GM19099 (cell line): ENCODE results near the gene NDUFB11.

Source experiments
- POLR2A ChIP-seq: IDR thresholded peaks from 3 replicates; pipeline ENCODE4 v1.6.1; 2011; ENCODE audit warnings: low read depth; ENCODE audit not compliant: insufficient read length; ENCODE audit errors: extremely low read depth

Gene NDUFB11

DNA sequence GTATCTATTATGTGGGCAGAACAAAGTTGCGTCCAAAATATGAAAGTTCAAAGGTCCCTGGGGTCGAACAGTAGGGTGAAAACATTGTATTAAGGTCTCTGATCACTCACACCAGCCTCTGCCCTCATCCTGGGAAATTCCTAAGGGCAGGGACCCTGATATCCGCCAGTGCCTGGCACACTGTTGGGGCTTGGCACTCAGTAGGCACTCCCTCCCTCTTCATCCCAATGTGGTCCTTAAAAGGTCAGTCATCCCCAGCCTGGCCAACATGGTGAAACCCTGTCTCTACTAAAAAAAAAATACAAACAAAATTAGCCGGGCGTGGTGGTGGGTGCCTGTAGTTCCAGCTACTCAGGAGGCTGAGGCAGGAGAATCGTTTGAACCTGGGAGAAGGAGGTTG is 6.3 kb downstream of the NDUFB11 start:
- no peak for TF ChIP-seq POLR2A

DNA sequence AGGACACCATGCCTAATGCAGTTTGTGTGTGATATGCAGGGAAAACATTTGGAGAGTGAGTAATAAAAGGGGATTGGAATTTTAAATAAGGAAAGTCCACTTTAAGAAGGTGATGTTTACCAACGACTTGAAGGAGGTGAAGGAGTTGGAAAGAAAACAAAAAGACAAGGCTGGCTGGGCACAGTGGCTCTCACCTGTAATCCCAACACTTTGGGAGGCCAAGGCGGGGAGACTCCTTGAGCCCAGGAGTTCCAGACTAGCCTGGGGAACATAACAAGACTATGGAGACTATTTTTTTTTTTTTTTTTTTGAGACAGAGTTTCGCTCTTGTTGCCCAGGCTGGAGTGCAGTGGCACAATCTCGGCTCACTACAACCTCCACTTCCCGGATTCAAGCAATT is 11.0 kb downstream of the NDUFB11 start:
- TF ChIP-seq POLR2A, result no peak

DNA sequence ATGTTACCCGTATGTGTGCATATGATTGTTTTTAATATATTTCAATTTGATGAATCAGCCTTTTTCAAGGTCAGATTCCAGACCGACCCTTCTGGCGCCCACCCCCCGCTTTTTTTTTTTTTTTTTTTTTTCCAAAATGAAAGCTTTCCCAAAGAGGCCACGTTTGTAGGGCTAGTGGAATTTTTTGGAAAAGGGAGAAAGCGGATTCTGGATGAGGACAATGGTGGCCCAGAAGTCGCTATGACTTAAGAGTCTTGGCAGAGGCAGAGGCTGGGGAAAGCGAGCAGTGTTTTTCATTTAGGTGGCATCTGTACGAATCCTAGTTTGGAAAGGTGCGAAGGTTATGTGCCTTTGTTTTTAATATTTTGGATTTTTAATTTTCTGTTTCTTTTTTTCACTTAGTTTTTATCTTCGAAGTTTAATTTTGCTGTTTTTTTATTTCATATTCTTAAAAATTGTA is 14.6 kb downstream of the NDUFB11 start:
- TF ChIP-seq POLR2A, result no peak

DNA sequence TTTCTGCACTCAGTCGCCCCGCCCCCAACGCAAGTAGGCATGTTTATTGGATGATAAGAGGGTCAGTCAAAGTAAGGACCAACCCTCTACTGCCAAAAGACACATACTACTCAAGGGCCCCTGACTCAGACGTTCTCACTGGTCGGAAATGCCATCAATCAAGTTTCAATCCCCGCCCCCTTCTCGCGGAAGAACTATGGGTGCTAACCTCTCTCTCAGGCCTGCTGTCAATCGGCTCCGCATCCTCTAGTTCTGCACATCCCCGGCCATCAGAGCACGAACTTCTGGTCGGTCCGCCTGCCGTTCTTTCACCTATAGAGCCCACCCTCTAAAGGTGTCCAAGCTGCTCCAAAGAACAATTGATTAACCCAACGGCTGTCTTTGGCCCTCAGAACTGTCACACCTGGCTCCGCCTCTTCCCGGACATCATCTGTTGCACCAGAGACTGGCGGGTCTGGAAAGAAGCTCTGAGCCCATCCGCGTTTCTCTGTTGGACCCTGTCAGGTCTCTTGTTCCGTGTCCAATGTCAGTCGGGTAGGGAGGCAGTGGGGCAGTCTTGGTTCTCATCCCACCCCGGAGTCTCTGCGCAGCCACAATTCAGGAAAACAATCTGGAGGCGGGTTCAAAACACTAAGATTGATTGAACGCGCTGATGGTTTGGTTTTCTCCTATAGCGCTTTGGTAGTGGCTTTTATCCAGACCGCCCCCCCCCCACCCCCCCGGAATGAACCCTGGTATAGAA is 15.2 kb downstream of the NDUFB11 start:
- peak; percentile 54 for TF ChIP-seq POLR2A

DNA sequence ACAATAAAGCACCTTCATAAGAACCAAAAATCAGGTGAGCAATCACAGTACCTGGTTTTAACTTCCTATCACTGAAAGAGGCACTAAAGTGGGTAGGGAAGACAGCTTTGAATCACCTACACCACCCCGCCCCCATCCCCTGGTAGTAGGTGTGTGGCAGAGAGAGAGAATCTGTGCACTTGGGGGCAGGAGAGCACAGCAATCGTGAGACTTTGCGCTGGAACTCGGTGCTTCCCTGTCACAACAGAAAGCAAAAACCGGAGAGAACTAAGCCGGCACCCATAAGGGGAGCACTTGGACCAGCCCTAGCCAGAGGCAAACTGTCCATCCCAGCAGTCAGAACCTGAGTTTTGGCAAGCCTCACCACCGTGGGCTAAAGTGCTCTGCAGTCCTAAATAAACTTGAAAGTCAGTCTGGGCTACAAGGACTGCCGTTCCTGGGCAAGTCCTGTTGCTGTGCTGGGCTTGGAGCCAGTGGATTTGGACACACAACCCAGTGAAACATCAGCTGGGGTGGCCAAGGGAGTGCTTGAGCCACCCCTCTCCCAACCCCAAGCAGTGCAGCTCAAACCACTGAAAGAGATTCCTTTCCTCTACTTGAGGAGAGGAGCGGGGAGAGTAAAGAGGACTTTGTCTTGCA is 32.1 kb downstream of the NDUFB11 start:
- TF ChIP-seq POLR2A, result no peak

DNA sequence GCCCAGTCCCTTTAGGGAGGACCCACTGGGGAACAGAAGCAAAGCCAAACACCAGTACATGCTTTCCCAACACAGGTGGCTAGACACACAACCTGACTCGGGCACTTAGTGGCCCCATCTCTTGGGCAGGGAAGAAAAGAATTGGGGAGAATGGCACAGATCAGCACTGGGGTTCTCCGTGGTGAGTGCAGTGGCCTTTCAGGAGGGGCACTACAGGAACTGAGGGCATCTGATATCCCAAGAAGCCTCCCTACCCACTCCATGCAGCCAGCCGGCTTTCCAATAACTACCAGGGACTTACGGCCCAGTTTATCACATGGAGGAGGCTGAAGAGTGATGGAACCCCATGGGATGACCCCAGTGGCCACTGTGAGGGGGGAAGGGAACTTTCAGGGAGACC is 43.3 kb downstream of the NDUFB11 start:
- TF ChIP-seq POLR2A, result no peak

DNA sequence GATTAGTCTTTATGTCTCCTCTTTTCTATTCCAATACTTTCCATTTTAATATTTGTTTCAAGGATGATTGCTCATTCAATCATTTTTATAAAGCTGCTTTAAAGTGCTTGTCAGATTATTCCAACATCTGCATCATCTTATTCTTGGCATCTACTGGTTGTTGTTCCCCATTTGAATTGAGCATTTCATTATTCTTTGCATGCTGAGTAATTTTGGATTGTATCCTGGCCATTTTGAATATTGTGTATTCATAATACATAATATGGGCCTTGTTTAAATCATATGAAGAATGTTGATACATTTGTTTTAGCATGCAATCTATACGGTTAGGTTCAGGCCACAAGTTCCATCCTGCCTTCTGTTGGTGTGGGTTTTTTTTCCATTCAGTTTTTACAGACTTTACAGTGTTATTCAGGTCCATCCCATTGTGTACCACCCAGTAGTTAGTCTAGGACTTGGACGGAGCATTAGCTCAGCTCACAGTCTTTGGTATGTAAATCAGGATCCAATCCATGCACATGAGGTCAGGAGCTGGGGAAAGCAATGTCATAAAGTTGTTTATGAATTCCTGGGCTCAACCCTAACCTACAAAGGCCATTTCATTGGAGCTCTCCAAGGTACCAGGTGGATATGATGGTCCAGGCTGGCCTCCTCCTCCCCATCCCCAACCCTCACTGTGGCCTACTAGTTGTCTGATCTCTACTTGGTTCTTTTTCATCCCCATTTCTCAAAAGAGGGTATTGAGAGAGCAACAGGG is 46.0 kb downstream of the NDUFB11 start:
- TF ChIP-seq POLR2A, result no peak

DNA sequence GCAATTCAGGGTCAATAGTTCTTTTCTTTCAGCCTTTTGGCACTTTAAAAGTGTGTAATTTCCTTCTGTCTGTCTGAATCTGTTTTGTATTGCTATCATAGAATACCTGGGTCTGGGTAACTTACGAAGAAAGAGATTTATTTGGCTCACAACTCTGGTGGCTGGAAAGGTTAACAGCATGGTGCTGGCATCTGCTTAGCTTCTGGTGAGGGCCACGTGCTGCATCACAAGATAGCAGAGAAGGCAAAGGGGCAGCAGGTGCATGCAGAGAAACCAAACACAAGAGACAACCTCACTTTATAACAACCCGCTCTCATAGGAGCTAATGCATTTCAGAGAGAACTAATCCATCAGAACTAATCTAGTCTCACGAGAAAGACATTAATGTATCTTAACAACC is 47.5 kb downstream of the NDUFB11 start:
- TF ChIP-seq POLR2A, result no peak

DNA sequence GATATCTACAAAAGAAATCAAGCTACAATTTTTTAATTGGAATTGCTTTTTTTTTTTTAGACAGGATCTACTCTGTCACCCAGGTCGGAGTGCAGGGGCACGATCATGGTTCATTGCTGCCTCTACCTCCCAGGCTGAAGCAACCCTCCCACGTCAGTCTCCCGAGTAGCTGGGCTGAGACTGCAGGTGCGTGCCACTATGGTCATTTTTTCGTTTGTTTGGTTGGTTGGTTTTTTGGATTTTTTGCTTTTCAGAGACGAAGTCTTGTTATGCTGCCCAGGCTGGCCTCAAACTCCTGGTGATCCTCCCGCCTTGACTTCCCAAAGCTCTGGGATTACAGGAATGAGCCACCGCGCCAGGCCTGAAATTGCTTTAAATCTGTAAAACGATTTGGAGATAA is 50.6 kb downstream of the NDUFB11 start:
- no peak for TF ChIP-seq POLR2A

DNA sequence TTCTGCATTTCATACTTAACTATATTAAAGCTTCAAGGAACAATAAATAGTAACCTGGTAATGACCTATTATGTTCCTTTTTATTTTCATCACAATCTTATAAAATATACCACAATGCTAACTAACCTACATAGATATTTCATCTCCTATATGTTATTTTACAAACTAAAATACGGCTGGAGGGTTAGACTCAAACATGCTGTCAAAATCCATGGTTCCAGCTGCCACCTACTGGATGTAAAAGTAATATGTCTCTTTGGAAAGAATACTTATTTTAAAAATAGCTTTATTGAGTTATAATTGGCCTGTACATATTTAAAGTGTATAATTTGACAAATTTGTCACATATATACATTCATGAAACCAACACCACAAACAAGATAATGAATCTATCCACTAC is 51.3 kb downstream of the NDUFB11 start:
- TF ChIP-seq POLR2A, result no peak
